ENCODE results near the gene VSTM2L.

GRCh38 chr20:37892001-37892400 lies 10.9 kb upstream of the VSTM2L start:
- TF ChIP-seq, protein P1, sequence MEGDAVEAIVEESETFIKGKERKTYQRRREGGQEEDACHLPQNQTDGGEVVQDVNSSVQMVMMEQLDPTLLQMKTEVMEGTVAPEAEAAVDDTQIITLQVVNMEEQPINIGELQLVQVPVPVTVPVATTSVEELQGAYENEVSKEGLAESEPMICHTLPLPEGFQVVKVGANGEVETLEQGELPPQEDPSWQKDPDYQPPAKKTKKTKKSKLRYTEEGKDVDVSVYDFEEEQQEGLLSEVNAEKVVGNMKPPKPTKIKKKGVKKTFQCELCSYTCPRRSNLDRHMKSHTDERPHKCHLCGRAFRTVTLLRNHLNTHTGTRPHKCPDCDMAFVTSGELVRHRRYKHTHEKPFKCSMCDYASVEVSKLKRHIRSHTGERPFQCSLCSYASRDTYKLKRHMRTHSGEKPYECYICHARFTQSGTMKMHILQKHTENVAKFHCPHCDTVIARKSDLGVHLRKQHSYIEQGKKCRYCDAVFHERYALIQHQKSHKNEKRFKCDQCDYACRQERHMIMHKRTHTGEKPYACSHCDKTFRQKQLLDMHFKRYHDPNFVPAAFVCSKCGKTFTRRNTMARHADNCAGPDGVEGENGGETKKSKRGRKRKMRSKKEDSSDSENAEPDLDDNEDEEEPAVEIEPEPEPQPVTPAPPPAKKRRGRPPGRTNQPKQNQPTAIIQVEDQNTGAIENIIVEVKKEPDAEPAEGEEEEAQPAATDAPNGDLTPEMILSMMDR (IDR thresholded peaks at IDR 0.05; ENCODE audit: low read depth, low read length), result no peak
- no peak for TF ChIP-seq EZH2phosphoT487 (IDR thresholded peaks at IDR 0.05; ENCODE audit: low read depth)

Measured in OCI-LY3 (cell line).